Panc1 (cell line): ENCODE data around the gene GNG10.

ENCODE experiments used
- SIN3A ChIP-seq: IDR thresholded peaks from 2 replicates; pipeline ENCODE4 v1.6.1; 2012; ENCODE audit warnings: low read depth, mild to moderate bottlenecking, low read length, moderate library complexity, borderline replicate concordance; ENCODE audit not compliant: insufficient read depth
- TCF7L2 ChIP-seq: IDR thresholded peaks from 2 replicates; pipeline ENCODE4 v1.6.1; 2011; ENCODE audit warnings: mild to moderate bottlenecking, low read depth, low read length, inconsistent platforms
- TF ChIP-seq, protein P1 (sequence below): fragments of 450-650 bp; IDR thresholded peaks from 2 replicates; pipeline ENCODE4 v1.5.1; 2017; ENCODE audit warnings: mild to moderate bottlenecking
- TF ChIP-seq, protein P2 (sequence below), 2 experiments: IDR thresholded peaks; 2 replicates each; pipeline ENCODE4 v1.6.1; 2011 to 2012; ENCODE audit warnings: low read depth in 2 of 2, control low read depth in 1 of 2, low read length in 1 of 2, mild to moderate bottlenecking in 1 of 2, moderate library complexity in 1 of 2; ENCODE audit not compliant: insufficient read depth in 1 of 2

- TF ChIP-seq TCF7L2, result no peak
- TF ChIP-seq, protein P1, sequence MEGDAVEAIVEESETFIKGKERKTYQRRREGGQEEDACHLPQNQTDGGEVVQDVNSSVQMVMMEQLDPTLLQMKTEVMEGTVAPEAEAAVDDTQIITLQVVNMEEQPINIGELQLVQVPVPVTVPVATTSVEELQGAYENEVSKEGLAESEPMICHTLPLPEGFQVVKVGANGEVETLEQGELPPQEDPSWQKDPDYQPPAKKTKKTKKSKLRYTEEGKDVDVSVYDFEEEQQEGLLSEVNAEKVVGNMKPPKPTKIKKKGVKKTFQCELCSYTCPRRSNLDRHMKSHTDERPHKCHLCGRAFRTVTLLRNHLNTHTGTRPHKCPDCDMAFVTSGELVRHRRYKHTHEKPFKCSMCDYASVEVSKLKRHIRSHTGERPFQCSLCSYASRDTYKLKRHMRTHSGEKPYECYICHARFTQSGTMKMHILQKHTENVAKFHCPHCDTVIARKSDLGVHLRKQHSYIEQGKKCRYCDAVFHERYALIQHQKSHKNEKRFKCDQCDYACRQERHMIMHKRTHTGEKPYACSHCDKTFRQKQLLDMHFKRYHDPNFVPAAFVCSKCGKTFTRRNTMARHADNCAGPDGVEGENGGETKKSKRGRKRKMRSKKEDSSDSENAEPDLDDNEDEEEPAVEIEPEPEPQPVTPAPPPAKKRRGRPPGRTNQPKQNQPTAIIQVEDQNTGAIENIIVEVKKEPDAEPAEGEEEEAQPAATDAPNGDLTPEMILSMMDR, result no peak
- no peak for TF ChIP-seq SIN3A
- TF ChIP-seq, protein P2, sequence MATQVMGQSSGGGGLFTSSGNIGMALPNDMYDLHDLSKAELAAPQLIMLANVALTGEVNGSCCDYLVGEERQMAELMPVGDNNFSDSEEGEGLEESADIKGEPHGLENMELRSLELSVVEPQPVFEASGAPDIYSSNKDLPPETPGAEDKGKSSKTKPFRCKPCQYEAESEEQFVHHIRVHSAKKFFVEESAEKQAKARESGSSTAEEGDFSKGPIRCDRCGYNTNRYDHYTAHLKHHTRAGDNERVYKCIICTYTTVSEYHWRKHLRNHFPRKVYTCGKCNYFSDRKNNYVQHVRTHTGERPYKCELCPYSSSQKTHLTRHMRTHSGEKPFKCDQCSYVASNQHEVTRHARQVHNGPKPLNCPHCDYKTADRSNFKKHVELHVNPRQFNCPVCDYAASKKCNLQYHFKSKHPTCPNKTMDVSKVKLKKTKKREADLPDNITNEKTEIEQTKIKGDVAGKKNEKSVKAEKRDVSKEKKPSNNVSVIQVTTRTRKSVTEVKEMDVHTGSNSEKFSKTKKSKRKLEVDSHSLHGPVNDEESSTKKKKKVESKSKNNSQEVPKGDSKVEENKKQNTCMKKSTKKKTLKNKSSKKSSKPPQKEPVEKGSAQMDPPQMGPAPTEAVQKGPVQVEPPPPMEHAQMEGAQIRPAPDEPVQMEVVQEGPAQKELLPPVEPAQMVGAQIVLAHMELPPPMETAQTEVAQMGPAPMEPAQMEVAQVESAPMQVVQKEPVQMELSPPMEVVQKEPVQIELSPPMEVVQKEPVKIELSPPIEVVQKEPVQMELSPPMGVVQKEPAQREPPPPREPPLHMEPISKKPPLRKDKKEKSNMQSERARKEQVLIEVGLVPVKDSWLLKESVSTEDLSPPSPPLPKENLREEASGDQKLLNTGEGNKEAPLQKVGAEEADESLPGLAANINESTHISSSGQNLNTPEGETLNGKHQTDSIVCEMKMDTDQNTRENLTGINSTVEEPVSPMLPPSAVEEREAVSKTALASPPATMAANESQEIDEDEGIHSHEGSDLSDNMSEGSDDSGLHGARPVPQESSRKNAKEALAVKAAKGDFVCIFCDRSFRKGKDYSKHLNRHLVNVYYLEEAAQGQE (IDR thresholded peaks at IDR 0.05; ENCODE audit: insufficient read depth in 1 of 2, low read depth in 2 of 2, low read length in 1 of 2), result no peak
Observed at GRCh38 chr9:111668026-111668573, 6.7 kb downstream of the GNG10 start.
